Stimulated activated CD4-positive, alpha-beta T cell treated with anti-CD3 and anti-CD28 coated beads, TNF-alpha, amount 100 ng/mL, for 4 hours (primary cell): ENCODE results near the gene ELAVL1.

Experiments used
- DNase-seq, 3 experiments: peaks; one replicate each; pipeline ENCODE4 v3.0.0-alpha.2; 2020; ENCODE audit warnings: low read depth in 3 of 3

ELAVL1 gene

DNA sequence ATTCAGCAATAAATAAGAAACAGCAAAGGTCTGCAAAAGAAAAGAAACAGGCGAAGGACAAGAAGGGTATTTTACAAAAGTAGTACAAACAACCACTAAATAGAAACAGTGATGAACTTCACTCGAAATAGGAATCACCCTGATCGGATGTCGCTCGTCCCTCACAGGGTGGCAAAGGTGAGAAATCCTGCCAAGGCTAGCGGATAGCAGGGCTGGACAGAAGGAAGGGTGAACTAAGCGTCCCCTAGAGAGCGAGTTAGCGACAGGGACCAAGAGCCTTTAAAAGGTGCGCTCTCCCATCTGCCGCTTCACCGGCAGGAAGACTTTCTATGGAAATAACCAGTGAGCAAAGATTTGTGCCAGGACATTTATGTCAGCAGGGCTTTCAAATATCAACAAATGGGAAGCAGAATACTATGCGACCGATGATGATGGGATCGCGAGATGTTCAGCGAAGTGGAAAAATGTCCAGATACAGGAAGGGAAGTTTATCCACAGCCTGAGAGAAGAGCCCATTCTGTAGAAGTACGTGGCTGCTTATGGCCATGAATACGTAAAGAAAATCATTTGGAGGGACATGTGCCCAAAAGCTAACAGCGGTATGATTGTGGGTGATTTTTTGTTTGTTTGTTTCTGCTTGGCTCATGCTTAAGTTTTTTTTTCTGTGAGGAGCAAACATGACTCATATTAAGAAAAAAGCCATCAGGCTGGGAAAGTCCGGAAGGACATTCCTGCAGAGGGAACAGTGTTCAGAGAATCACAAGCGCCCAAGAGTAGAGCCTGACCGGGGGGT is 18.9 kb downstream of the ELAVL1 start:
- DNase-seq: no peak

DNA sequence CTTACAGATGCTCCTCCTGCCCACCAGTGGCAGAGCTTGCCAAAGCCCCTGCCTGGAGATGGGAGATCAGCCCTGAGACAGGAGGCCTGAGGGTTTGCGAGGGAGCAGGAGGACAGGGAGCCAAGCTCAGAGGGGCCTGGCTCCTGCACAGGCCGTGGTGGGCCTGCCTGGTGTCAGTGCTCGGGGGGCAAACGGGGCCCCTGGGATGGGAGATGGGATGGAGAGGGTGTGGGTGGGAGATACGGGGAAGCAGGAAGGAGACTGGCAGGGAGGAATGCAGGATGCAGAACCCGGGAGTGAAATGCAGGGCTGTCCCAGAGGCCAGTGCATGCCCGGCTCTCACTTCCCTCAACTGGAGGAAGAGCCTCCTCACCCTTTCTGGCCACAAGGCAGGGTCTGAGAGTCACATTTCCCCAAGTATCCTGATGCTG is 19.9 kb downstream of the ELAVL1 start:
- no peak for DNase-seq

DNA sequence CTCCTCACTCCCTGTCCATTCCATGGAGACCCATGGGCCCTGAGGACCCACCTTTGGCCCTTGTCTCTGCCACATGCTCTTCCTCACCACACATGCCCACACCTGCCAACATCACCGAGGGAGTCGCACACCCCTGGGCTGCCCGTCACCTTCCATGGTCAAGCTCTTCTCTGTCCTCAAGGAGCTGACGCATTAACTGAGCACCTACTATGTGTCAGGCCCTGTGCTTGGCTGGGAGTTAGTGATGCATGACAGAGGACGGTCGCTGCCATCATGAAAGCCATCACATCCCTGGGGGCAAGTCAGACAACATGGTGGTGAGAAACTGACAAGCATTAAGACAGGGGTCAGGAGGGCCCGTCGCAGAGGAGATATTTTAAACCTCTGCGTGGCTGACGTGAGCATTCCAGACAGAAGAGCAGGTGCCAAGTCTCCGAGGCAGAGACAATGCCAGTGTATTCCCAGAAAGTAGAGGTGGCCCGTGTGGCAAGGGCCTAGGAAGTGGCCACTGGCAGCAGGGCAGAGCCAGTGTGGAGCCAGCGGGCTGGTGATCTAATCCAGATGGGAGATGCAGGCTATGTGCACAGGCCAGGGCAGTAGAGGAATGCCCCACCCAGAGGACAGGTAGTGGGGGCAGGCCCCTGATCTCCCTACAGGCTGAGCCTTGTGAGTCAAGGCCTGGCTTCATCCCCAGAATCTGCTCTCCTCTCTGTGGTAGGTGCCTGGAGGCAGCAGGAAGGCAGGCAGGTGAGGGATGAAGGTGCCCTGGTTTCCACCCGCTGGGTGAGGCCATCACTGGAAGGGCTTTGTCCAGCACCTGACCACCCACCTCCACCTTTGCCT is 21.2 kb downstream of the ELAVL1 start:
- DNase-seq: no peak

DNA sequence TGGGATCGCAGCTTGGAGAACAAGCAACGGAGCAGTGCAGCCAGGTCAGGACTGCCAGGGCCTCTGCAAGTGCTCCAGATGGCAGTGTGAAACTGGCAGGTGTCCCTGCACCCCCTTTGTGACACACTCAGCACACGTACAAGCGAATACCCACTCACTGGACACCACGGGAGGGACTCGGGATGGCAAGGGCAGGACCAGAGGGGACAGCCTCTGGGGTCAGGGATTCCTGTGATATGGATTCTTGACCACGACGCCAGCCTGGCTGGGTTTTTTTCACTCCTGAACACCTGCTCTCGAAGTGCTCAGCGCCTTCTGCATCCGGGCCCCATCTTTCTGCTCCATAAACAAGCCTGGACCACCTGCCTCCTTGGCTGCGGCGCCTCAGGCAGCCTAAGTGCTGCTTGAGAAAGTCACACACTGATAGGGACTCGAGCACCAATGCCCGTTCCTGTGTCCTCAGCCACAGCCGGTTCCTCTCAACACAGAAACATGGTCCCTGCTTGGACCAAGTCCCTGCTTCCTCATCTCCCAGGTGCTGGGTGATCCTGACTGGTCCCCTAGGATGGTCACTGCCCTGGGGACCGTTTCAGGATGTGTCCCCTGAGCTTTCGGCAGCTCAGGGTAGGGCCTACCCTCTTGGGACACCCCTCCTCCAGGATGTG is 22.0 kb downstream of the ELAVL1 start:
- DNase-seq: no peak

DNA sequence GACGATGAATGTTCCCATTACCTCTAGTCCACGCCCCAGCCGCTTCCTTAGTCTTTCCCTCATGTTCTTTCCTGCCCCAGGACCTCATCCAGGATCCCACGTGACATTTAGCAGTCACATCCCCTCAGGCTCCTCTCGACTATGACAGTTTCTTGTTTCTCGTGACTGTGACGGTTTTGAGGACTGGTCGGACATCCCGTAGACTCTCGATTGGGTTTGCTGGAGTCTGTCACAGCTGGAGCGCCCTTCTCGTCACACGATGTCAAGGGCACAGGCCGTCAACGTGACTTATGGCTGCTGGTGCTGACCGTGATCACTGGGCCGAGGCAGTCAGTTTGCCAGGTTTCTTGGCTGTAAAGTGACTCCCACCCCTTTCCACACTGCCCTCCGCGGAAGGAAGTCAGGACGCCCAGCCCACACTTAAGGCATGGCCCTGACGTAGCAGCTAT is 22.8 kb downstream of the ELAVL1 start:
- no peak for DNase-seq

DNA sequence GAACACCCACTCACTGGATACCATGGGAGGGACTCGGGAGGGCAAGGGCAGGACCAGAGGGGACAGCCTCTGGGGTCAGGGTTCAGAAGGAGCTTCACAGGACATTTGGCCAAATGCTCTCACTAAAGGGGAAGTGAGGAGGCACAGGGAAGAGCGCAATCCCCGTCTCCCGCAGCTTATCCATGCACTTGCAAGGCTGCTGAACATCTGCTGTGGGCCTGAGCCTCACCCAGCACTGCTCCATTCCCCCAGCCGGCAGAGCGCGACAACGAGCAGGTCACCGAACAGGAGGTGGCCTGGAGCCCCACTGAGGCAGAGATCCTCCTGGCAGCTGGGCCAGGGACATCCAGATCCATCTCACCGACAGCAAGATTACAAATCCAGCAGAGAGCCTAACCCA is 23.3 kb downstream of the ELAVL1 start:
- DNase-seq: no peak

DNA sequence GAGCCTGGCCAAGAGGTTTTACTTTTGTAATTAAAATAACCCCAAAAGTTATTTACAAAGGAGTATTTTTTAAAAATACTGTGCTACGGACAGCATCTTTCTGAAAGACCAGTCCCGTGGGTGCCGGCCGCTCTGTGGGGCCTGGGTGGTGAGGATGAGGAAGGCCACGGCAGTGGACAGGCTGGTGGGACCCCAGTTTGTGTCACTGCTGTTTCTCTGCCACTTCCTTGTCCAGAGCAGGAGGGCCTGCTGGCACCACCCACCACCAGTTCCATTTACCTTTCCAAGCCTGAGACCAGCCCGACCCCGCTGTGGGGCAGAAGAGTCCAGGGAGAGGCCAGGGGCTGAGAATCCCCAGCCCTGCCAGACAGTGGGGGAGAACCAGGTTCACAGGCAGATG is 23.8 kb downstream of the ELAVL1 start:
- DNase-seq: no peak

DNA sequence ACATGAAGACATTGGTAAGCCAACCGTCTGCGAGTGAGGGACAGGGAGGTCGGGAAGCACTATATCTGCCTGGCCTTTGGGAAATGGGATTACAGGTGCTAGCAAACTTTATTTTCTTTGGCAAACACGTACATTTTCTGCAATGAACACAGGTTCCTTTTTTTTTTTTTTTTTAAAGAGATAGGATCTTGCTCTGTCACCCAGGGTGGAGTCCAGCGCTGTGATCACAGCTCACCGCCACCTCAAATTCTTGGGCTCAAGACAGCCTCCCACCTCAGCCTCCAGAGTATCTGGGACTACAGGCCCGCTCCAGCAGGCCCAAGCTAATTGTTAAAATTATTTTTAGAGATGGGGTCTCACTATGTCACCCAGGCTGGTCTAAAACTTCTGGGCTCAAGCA is 24.2 kb downstream of the ELAVL1 start:
- no peak for DNase-seq

DNA sequence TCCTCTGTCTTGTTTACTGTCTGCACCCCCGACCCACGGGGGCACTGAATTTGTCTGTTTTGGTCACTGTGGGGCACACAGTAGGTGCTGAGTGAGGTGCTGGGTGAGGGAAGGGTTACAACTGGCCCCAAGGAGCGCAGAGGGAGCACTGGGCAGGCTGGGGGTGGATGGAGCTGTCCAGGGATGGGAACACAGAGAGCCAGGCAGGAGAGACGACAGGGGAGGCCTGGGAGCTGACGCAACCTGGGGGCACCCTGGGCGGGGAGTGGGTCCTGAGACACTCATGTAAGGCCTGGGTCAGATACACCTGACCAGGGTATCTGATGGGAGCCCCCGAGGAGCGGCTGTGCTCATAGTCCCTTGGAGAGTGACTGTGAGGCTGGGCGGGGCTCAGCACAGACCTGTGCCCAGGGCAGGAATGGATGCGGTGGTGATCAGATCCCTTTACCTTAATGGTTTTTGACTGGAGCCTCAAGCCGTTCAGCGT is 24.8 kb downstream of the ELAVL1 start:
- no peak for DNase-seq

DNA sequence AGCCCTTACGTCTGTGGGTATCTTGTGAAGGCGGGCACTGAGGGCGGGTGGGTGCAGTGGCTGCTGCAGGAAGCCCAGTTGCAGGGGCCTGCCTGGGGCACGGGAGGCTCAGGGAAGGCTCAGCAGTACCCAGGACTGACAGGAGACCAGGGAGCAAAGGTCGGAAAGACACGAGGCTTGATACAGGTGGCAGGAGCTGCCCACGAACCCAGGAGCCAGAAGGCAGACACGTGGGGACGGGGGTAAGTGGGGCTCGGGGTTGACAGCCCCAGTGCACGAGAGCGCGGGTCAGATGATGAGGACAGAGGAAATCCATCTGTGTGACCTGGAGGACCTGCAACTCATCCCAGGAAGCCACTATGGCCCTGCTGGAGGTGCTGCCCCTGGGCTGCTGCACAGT is 25.3 kb downstream of the ELAVL1 start:
- no peak for DNase-seq

DNA sequence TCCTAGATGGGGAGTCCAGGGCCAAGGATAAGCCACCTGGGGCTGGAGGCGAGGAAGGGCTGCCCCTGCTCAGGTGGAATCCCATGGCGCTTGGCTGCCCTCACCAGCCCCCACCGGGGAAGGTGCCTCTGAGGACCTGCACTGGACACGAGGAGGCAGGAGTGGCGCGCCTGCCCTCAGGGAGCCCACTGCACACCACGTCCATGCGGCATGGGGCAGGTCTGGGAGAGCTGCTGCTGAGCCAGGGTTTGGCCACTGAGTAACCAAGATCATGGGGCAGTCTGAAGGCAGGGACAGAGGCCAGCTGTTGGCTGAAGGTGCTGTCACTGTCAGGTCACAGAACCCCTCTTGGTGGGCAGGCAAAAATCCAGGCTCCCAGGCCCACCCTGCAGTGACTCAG is 25.9 kb downstream of the ELAVL1 start:
- DNase-seq: no peak

DNA sequence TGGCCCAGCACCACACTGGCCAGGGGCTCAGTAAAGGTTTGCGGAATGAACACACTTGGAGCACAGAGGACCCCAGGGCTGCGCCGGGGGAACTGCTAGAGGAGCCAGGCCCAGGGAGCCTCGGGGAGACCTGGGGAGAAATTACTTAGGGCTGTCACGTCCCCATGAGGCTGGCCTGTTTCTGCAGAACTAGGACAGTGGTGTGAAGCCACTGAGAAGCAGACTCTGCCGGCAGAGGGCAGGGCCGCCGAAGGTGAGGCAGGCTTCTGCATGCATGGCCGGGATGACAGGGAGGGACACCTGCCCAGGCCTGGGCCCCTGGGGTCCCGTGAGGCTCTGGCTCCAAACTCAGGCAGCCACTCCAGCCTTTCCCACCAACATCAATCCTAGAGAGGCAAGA is 26.4 kb downstream of the ELAVL1 start:
- DNase-seq: no peak

DNA sequence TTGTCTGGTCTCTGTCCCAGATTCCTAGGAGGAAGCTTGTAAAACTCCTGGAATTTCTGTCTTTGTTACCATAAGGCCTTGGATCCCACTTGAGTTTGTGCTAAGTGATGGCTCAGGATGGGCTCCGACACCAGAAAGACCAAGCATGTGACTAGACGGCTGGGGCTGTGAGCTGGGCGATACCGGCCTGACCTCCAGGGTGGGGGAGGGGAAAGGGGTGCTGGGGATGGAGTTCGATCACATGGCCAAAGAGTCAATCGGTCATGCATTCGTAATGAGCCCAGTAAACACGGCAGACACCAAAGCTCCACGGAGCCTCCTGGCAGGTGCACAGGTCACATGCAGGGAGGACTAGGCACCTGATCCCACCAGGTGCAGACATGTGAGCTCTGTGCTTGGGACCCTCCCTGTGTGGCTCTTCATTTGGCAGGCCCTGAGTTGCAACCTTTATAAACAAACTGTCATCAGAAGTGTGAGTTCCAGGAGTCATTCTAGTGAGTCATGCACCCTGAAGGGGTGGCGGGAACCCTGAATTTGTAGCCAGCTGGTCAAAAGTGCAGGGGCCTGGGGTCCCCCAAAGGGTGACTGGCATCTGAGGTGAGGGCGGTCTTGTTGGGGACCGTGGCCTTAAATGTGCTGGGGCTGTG is 27.1 kb downstream of the ELAVL1 start:
- no peak for DNase-seq

DNA sequence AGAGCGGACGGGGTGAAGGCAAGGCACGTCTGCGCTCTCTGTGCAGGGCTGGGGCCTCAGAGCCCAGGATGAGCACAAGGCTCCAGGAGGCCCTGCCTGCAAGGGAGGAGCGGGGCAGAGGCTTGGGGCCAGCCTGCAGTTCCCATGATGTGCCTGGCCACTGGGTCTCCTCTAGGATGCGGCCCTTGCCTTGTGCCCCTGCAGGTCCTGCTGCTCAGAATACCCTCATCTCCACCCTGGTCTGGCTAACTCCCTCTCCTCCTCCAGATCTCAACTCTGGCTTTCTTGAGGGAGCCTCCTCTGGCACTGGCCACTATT is 27.8 kb downstream of the ELAVL1 start:
- no peak for DNase-seq

DNA sequence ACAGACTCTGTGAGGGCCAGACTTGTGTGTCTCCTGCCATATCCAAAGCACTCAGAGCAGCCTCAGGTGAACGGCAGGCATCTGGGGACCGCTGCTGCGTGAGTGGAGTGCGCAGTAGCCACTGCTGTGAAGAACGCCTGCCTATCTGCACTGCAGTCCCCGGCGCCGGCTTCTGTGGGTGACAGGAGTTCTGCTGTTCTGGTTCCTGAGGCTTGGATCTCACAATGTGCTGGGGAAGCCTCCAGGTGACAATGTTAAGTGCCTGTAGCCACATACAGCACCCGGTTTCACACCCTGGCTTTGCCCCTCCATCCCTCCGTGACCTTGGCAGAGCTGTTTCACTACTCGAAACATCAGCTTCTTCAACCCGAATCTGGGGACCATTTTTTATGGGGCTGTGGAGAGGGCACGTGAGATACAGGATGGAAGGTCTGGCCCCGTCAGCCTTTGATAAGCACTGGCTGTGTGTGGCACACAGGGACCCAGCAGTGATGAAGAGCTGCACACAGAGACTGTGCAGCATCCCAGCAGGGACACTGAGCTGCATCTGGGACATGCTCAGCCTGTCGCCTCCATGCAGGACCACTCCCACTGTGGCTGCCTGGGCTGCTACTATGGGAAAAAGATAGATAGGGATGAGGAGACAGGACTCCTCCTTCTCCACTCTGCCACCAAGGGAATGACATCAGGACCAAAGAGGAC is 28.3 kb downstream of the ELAVL1 start:
- no peak for DNase-seq

DNA sequence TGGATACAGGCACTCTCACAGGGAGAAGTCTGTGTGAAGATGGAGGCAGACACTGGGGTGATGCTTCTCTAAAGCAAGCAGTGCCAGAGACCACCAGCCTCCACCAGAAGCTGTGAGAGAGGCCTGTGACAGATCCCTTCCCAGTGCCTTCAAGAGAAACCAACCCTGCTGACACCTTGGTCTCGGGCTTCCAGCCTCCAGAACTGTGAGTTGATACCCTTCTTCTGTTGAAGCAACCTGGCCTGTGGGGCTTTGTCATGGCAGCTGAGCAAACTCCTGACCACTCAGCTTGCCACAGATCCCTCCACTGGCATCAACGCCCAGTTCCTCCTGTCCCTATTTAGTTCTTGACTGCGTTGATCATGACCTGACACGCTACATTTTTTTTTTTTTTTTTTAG is 29.0 kb downstream of the ELAVL1 start:
- DNase-seq: no peak

DNA sequence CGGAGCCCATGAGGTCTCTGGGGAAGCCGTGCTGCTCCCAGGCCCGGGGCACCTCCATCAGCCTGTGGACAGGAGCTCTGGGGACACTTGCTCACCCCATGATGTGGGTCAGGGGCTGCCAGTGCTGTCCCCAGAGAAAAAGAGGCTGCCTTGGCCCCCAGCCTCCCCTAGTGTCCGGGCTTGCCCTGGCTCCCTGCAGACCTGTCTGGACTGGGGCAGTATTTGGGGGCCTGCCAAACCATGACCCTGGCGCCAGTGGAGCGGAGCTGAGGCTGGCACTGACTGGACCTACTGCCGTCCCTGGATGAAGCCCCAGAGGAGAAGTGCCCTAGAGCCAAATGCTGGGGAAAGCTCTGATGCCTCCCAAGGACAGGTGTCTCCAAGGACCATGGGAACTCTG is 30.4 kb downstream of the ELAVL1 start:
- no peak for DNase-seq

DNA sequence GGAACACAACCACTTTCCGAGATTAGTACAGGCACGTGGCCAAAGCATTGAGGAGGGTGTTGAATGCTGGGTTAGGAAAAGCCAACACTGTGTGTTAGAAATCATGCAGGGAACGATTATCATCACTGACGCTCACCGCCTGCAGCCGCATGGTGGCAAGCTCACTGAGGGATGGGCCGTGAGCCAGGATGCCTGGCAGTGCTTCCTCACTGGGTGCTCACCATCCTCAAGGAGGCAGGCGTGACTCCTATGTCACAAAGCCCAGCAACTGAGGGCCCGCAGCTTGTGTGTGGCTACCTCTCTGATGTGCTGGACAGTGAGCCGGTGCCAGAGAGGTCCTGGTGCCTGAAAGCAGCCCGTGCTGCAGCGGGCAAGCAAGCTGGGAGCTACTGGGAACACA is 31.6 kb downstream of the ELAVL1 start:
- no peak for DNase-seq

DNA sequence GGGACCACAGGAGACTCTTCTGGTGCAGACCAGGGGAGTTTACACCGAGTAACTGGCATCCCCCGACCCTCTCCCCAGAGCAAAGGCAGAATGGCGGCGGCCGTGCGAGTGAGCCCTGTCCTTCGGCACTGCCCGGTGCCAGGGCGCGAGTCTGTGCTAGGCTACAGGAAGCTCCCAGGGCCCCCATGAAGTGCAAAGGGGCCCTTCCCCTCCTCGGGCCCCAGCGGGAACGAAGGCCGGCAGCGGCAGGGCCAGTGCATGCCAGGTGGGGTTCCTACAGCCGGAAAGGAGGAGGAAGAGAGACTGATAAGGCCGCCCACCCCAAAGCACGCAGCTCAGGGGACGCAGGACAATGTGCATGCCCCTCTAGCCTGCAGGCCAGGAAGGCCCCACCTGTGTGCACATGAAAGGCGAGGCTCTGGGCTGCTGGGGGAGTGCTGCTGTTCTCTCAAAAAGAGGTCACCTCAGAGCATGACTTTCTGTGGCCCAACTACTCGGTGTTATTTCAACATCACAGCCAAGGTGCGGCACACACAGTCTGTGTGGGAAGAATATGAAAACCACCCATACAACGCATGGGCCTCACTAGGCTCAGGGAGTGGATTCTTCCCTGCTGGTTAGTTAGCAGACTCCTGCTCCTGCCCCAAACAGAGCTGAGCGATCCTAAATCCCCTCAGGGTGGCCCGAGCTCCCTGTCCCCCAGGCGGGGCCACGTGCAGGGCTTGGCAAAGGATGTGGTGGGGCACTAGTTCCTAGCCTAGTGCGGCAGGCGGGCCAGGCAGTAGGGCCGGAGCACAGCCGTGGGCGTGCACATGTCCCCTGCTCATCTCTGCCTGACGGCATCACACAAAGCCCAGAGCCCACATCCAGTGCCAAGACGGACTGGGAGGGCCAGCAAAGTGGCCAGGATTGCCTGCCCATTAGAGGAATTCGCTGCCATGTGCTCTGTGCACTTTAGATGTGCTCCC is 33.6 kb downstream of the ELAVL1 start:
- DNase-seq: no peak

DNA sequence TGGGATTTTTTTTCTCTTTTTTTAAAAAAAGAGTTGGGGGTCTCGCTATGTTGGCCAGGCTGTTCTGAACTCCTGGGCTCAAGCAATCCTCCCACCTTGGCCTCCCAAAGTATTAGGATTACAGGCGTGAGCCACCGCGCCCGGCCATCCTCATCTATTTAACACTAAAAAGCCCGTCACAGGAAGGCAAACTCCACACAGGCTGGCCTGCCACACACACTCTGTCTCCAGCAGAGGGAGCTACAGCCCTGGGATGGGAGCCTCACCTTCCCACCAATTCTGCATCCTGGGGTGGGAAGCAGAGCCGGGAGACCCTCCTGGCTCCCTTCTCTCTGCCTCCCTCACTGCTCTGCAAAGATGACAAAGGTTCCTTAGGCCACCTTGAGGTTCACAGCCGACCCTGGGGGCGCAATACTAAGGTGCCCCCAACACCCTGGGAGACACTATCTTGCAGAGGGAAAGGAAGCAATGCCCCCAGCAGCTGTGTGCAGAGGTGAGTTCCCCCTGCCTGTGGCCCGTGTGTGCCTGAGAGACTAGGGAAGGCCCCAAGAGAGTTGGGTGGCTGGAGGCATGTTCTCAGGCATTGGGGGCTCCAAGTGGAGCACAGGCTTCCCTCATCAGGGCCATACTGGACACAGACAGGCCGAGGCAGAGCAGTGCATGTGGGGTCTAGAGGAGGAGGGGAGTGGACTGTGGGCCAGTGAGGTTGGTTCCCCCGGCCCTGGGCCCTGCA is 34.6 kb downstream of the ELAVL1 start:
- DNase-seq: no peak
